Measurements from ENCODE around the gene MACROD1. TPM values are rescaled to one million over a fixed set of nuclear protein-coding genes. Genes with fewer than 3 reads are reported as not detected.

MACROD1 gene
- total RNA-seq, 1 donor from 2014 or later = 20.6 TPM

- DNase-seq (ENCODE audit: low spot score) (no peak), ATAC-seq (no peak)
- intact Hi-C loops (cut with DNase I) = loop anchor here (10.0 kb wide), 1 partner anchor 109 kb away; no protein-coding TSS in a partner anchor
Measured at GRCh38 chr11:64035576-64035975, 130.3 kb downstream of the MACROD1 start, which contains the start of gene FLRT1. TSS of gene FLRT1 (plus strand) at chr11:64035931. CDS start at chr11:64116268, 80,337 bp downstream.

GRCh38 chr11:64035081-64035524 is 130.8 kb downstream of the MACROD1 start:
- ATAC-seq = no peak
- intact Hi-C loops (cut with DNase I) = loop anchor here (10.0 kb wide), 1 partner anchor 110 kb away; no protein-coding TSS in a partner anchor
- no peak for DNase-seq (ENCODE audit: low spot score)

- intact Hi-C loops (cut with DNase I) = loop anchor here (10.0 kb wide), 1 partner anchor 110 kb away; no protein-coding TSS in a partner anchor
- ATAC-seq = no peak
Measured at GRCh38 chr11:64034411-64034811, 131.5 kb downstream of the MACROD1 start.

GRCh38 chr11:64032050-64032449 is 133.9 kb downstream of the MACROD1 start:
- DNase-seq (ENCODE audit: low spot score) (no peak), ATAC-seq (no peak)
- intact Hi-C loops (cut with DNase I) = loop anchor here (10.0 kb wide), 1 partner anchor 113 kb away; no protein-coding TSS in a partner anchor

More at GRCh38 chr11:64034411-64034811, 131.5 kb downstream of the MACROD1 start:
- DNase-seq (ENCODE audit: low spot score) = no peak

GRCh38 chr11:64031001-64031400 is 134.9 kb downstream of the MACROD1 start:
- intact Hi-C loops (cut with DNase I) = loop anchor here (10.0 kb wide), 1 partner anchor 114 kb away; no protein-coding TSS in a partner anchor
- DNase-seq (ENCODE audit: low spot score) (no peak), ATAC-seq (no peak)

GRCh38 chr11:64029773-64030172 is 136.1 kb downstream of the MACROD1 start:
- intact Hi-C loops (cut with DNase I) = loop anchor here (10.0 kb wide), 1 partner anchor 115 kb away; no protein-coding TSS in a partner anchor
- ATAC-seq (no peak), DNase-seq (ENCODE audit: low spot score) (no peak)

GRCh38 chr11:64028398-64029115 is 137.4 kb downstream of the MACROD1 start:
- ATAC-seq = no peak
- DNase-seq (ENCODE audit: low spot score) = no peak
- intact Hi-C loops (cut with DNase I) = no loop called here

- ATAC-seq (no peak), DNase-seq (ENCODE audit: low spot score) (no peak)
- intact Hi-C loops (cut with DNase I) = no loop called here
Measured at GRCh38 chr11:64027651-64028397, 138.1 kb downstream of the MACROD1 start.

- intact Hi-C loops (cut with DNase I) = no loop called here
- ATAC-seq = no peak
- DNase-seq (ENCODE audit: low spot score) = no peak
Measured at GRCh38 chr11:64026575-64027205, 139.2 kb downstream of the MACROD1 start.

- intact Hi-C loops (cut with DNase I) = no loop called here
- no peak for DNase-seq (ENCODE audit: low spot score)
Measured at GRCh38 chr11:64025205-64025604, 140.7 kb downstream of the MACROD1 start.

GRCh38 chr11:64023712-64024710 is 141.9 kb downstream of the MACROD1 start:
- DNase-seq (ENCODE audit: low spot score) (no peak), ATAC-seq (no peak)
- intact Hi-C loops (cut with DNase I) = no loop called here

More at GRCh38 chr11:64025205-64025604, 140.7 kb downstream of the MACROD1 start:
- ATAC-seq = no peak

- ATAC-seq (no peak), DNase-seq (ENCODE audit: low spot score) (no peak)
- intact Hi-C loops (cut with DNase I) = no loop called here
Measured at GRCh38 chr11:64022125-64022784, 143.7 kb downstream of the MACROD1 start.

- DNase-seq (ENCODE audit: low spot score) = no peak
- intact Hi-C loops (cut with DNase I) = no loop called here
- no peak for ATAC-seq
Measured at GRCh38 chr11:64021757-64022093, 144.2 kb downstream of the MACROD1 start.

- intact Hi-C loops (cut with DNase I) = no loop called here
- no peak for ATAC-seq
- DNase-seq (ENCODE audit: low spot score) = no peak
Measured at GRCh38 chr11:64020976-64021756, 144.7 kb downstream of the MACROD1 start.

GRCh38 chr11:64019106-64020037 is 146.5 kb downstream of the MACROD1 start:
- no peak for ATAC-seq
- intact Hi-C loops (cut with DNase I) = no loop called here

GRCh38 chr11:64018310-64018709 is 147.6 kb downstream of the MACROD1 start:
- DNase-seq (ENCODE audit: low spot score) (no peak), ATAC-seq (no peak)
- intact Hi-C loops (cut with DNase I) = no loop called here

More at GRCh38 chr11:64019106-64020037, 146.5 kb downstream of the MACROD1 start:
- no peak for DNase-seq (ENCODE audit: low spot score)
